Fibroblast of lung (primary cell): ENCODE data around the gene PRKACB. TPM values are rescaled to one million over a fixed set of nuclear protein-coding genes. Genes with fewer than 3 reads are reported as not detected.

ENCODE experiments used
- DNase-seq, 2 donors: peaks; one replicate each; pipeline versions ENCODE4 v3.0.0 to v3.0.0-alpha.2; 2010; ENCODE audit warnings: low read depth in 2 of 2
- H2AFZ ChIP-seq: 2 replicates; pipeline ENCODE4 v1.5.1; 2012; ENCODE audit warnings: low read length, control low read depth, inconsistent platforms
- H3K27ac ChIP-seq: 2 replicates; pipeline ENCODE4 v1.5.1; 2011; ENCODE audit warnings: low read length, control low read depth; ENCODE audit not compliant: insufficient read depth
- H3K27me3 ChIP-seq: 2 replicates; pipeline ENCODE4 v1.5.1; 2011; ENCODE audit warnings: mild to moderate bottlenecking, low read length; ENCODE audit not compliant: control insufficient read depth, insufficient read depth
- H3K36me3 ChIP-seq: 2 replicates; pipeline ENCODE4 v1.5.1; 2011; ENCODE audit warnings: low read length; ENCODE audit not compliant: control insufficient read depth, insufficient read depth
- H3K4me1 ChIP-seq: 2 replicates; pipeline ENCODE4 v1.5.1; 2011; ENCODE audit warnings: low read length; ENCODE audit not compliant: control insufficient read depth, insufficient read depth; ENCODE audit errors: extremely low read depth
- H3K4me2 ChIP-seq: 2 replicates; pipeline ENCODE4 v1.5.1; 2011; ENCODE audit warnings: low read length, control low read depth; ENCODE audit not compliant: insufficient read depth; ENCODE audit errors: extremely low read depth
- H3K4me3 ChIP-seq, 4 experiments: fragments of 200-600 bp in 1 of 4; sonication (generic) in 1 of 4; replicated peaks in 1 of 4; 2 replicates each; pipeline ENCODE4 v1.5.1; 2011 to 2016; ENCODE audit warnings: low read length in 4 of 4, low read depth in 3 of 4, mild to moderate bottlenecking in 3 of 4, control low read depth in 2 of 4, inconsistent platforms in 1 of 4, mixed read lengths in 1 of 4; ENCODE audit not compliant: insufficient read depth in 1 of 4; ENCODE audit errors: control extremely low read depth in 1 of 4
- H3K79me2 ChIP-seq: 2 replicates; pipeline ENCODE4 v1.5.1; 2012; ENCODE audit warnings: mild to moderate bottlenecking, low read length, inconsistent platforms; ENCODE audit not compliant: control insufficient read depth, insufficient read depth
- H3K9ac ChIP-seq: 2 replicates; pipeline ENCODE4 v1.5.1; 2011; ENCODE audit warnings: mild to moderate bottlenecking, low read length, control low read depth; ENCODE audit not compliant: insufficient read depth
- H3K9me3 ChIP-seq: 2 replicates; pipeline ENCODE4 v1.5.1; 2012; ENCODE audit warnings: low read depth, low read length; ENCODE audit not compliant: control insufficient read depth, insufficient read depth
- H4K20me1 ChIP-seq: 2 replicates; pipeline ENCODE4 v1.5.1; 2011; ENCODE audit warnings: low read length; ENCODE audit not compliant: control insufficient read depth, insufficient read depth; ENCODE audit errors: extremely low read depth
- EZH2 ChIP-seq: IDR thresholded peaks from 2 replicates; pipeline ENCODE4 v1.5.1; 2012; ENCODE audit warnings: low read length, control low read depth, mild to moderate bottlenecking; ENCODE audit errors: missing control alignments
- polyA plus RNA-seq, 2 donors: library from polyadenylated mRNA; depleted of rRNA in 1 of 2; stranded (reverse) in 1 of 2; unstranded in 1 of 2; fragments of >200 nt; gene quantifications; 2 replicates each; pipeline ENCODE4 v1.2.1, GENCODE V29; 2011 to 2012; ENCODE audit warnings: missing spikeins in 1 of 2
- total RNA-seq: library from RNA; depleted of rRNA; stranded (reverse); fragments of >200 nt; gene quantifications from 2 replicates; pipeline ENCODE4 v1.2.1, GENCODE V29; 2014
- TF ChIP-seq, protein P1 (sequence below), 2 donors: IDR thresholded peaks in 1 of 2; conservative IDR thresholded peaks in 1 of 2; 1 replicate in 1 of 2; 2 replicates in 1 of 2; pipeline ENCODE4 v1.5.1; 2011 to 2012; ENCODE audit warnings: low read length in 2 of 2, control low read depth in 1 of 2, inconsistent platforms in 1 of 2, low read depth in 1 of 2, mild to moderate bottlenecking in 1 of 2

Gene PRKACB
- total and polyA plus RNA-seq, 2 donors (not counting 1 experiment from before 2014, with no cell fraction given) = 22.0 to 32.6 TPM

DNA sequence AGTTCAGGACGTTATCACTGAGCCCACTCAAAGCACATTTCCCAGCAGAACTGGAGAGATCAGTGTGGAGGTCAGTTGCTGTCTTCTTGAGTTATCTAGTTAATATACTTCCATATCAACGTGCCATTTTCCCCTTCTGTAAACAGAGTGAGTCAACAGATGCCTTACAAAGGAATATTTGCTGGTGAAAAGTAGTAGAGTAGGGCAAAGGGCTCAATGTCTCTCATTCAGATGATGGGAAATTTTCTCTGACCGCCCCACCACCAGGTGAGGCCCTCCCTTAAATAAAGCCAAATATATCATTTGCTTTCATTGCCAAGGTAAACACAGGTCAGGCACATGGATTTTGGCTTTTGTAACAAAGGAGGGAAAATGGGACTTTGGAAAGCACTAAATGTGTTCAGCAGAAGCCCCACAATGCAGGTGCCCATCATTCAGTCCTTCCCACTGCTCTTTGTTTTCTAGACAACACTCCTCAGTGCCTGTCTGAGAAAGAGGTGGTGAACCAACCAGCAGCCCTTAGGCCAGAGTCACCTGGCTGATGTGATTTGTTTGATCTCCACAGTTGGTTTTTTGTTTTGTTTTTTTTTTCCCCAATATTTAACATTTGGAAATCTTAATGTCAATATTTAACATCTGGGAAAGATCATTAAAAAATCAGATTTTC lies 116.9 kb downstream of the PRKACB start:
- no peak overlapping the region for H3K9ac ChIP-seq
- no peaks in the 10 kb centered on the region for H3K9me3 ChIP-seq
- TF ChIP-seq, protein P1, sequence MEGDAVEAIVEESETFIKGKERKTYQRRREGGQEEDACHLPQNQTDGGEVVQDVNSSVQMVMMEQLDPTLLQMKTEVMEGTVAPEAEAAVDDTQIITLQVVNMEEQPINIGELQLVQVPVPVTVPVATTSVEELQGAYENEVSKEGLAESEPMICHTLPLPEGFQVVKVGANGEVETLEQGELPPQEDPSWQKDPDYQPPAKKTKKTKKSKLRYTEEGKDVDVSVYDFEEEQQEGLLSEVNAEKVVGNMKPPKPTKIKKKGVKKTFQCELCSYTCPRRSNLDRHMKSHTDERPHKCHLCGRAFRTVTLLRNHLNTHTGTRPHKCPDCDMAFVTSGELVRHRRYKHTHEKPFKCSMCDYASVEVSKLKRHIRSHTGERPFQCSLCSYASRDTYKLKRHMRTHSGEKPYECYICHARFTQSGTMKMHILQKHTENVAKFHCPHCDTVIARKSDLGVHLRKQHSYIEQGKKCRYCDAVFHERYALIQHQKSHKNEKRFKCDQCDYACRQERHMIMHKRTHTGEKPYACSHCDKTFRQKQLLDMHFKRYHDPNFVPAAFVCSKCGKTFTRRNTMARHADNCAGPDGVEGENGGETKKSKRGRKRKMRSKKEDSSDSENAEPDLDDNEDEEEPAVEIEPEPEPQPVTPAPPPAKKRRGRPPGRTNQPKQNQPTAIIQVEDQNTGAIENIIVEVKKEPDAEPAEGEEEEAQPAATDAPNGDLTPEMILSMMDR (conservative IDR thresholded peaks at IDR 0.05 in 1 of 2, IDR thresholded peaks at IDR 0.05 in 1 of 2; ENCODE audit: low read depth in 1 of 2, low read length in 2 of 2) = no peak
- no peak for TF ChIP-seq EZH2
- no peak for DNase-seq
- no peak overlapping the region for H3K27ac ChIP-seq
- H3K36me3 ChIP-seq = no peaks in the 10 kb centered on the region
- no peaks in the 10 kb centered on the region for H3K4me1 ChIP-seq
- H2AFZ ChIP-seq = no peak overlapping the region
- no peaks in the 10 kb centered on the region for H3K79me2 ChIP-seq
- H3K4me3 ChIP-seq = no peak overlapping the region
- no peaks in the 10 kb centered on the region for H3K27me3 ChIP-seq
- H4K20me1 ChIP-seq = no peaks in the 10 kb centered on the region
- no peak overlapping the region for H3K4me2 ChIP-seq

DNA sequence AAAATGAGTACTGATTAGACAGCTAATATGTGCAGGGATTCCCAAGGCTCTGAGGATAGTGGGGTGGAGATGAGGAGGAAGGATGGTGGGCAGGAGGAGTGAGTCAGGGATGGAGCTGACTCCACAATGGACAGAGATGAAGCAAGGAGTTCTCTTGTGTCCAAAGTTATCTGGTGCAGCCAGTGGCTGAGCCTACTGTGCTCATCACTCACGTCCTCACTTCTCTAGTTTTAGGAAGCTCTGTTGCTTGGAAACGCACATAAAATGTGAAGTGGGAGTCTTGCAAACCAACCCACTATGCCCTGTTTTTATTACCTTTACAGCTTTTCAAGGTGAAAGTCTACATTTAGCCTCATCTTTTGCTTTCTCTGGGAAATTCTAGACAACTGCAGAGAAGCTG lies 120.9 kb downstream of the PRKACB start:
- Histone ChIP-seq H3K9ac (no peak overlapping the region), H3K4me3 (no peak overlapping the region), H4K20me1 (no peaks in the 10 kb centered on the region), H3K27me3 (no peaks in the 10 kb centered on the region), H3K36me3 (no peaks in the 10 kb centered on the region), H3K4me2 (no peak overlapping the region), H2AFZ (no peak overlapping the region), H3K27ac (no peak overlapping the region), H3K79me2 (no peaks in the 10 kb centered on the region), H3K4me1 (no peaks in the 10 kb centered on the region), H3K9me3 (no peaks in the 10 kb centered on the region)
- DNase-seq = no peak
- TF ChIP-seq EZH2 = no peak
- TF ChIP-seq, protein P1 (conservative IDR thresholded peaks at IDR 0.05 in 1 of 2, IDR thresholded peaks at IDR 0.05 in 1 of 2; ENCODE audit: low read depth in 1 of 2, low read length in 2 of 2) = no peak

DNA sequence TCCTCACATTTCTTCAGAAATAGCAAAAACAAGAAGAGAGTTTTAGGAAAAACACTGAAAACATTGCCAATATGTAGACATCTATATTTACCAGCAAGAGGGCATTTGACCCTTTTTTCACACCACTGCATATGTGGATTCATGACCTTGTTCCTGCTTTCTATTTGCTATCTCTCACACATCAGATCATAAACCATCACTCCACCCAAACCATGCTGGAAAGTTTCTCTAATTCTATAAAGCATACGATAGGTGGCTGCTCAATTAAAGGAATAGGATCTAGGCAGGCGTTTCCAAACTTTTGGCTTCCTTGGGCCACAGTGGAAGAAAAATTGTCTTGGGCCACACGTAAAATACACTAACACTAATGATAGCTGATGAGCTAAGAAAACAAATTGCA lies 121.8 kb downstream of the PRKACB start:
- no peak for DNase-seq
- H3K27ac ChIP-seq = no peak overlapping the region
- H3K9ac ChIP-seq = no peak overlapping the region

More for the DNA sequence above, 121.8 kb downstream of the PRKACB start:
- H3K9me3 ChIP-seq = no peaks in the 10 kb centered on the region
- H3K4me2 ChIP-seq = no peak overlapping the region
- TF ChIP-seq EZH2 = no peak
- TF ChIP-seq, protein P1 (conservative IDR thresholded peaks at IDR 0.05 in 1 of 2, IDR thresholded peaks at IDR 0.05 in 1 of 2; ENCODE audit: low read depth in 1 of 2, low read length in 2 of 2) = no peak
- H3K4me3 ChIP-seq = no peak overlapping the region
- no peaks in the 10 kb centered on the region for H3K79me2 ChIP-seq
- H3K27me3 ChIP-seq = no peaks in the 10 kb centered on the region
- no peak overlapping the region for H2AFZ ChIP-seq
- H3K4me1 ChIP-seq = peaks cover under 1% of the 10 kb centered on the region
- no peaks in the 10 kb centered on the region for H3K36me3 ChIP-seq
- H4K20me1 ChIP-seq = no peaks in the 10 kb centered on the region
